ENCODE measurements around the gene WDR81. TPM values are rescaled to one million over a fixed set of nuclear protein-coding genes. Genes with fewer than 3 reads are reported as not detected.

The WDR81 gene
- total RNA-seq, 4 donors from 2014 or later = 38.8 to 63.3 (median 44.1) TPM

GRCh38 chr17:1766382-1767135 is 42.1 kb downstream of the WDR81 start:
- TF ChIP-seq, protein P1, sequence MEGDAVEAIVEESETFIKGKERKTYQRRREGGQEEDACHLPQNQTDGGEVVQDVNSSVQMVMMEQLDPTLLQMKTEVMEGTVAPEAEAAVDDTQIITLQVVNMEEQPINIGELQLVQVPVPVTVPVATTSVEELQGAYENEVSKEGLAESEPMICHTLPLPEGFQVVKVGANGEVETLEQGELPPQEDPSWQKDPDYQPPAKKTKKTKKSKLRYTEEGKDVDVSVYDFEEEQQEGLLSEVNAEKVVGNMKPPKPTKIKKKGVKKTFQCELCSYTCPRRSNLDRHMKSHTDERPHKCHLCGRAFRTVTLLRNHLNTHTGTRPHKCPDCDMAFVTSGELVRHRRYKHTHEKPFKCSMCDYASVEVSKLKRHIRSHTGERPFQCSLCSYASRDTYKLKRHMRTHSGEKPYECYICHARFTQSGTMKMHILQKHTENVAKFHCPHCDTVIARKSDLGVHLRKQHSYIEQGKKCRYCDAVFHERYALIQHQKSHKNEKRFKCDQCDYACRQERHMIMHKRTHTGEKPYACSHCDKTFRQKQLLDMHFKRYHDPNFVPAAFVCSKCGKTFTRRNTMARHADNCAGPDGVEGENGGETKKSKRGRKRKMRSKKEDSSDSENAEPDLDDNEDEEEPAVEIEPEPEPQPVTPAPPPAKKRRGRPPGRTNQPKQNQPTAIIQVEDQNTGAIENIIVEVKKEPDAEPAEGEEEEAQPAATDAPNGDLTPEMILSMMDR (IDR thresholded peaks at IDR 0.05; ENCODE audit: low read depth) = no peak

DNA sequence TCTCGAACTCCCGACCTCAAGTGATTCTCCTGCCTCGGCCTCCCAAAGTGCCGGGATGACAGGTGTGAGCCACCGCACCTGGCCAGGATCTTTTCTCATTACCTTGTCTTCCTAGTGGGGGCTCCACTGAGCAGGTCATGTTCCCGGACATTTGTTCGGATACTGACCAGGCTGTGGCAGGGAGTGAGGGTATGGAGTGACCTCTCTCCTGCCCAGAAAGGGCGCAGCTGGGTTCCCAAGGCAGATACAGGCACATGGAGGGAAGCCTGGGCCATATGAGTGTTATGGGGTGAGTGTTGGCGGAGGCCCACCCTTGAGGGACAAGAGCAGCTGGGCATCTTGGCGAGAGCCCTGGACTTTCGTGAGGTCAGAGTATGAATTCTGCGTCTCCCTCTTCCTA is 42.9 kb downstream of the WDR81 start:
- TF ChIP-seq, protein P1 (IDR thresholded peaks at IDR 0.05; ENCODE audit: low read depth) = no peak

DNA sequence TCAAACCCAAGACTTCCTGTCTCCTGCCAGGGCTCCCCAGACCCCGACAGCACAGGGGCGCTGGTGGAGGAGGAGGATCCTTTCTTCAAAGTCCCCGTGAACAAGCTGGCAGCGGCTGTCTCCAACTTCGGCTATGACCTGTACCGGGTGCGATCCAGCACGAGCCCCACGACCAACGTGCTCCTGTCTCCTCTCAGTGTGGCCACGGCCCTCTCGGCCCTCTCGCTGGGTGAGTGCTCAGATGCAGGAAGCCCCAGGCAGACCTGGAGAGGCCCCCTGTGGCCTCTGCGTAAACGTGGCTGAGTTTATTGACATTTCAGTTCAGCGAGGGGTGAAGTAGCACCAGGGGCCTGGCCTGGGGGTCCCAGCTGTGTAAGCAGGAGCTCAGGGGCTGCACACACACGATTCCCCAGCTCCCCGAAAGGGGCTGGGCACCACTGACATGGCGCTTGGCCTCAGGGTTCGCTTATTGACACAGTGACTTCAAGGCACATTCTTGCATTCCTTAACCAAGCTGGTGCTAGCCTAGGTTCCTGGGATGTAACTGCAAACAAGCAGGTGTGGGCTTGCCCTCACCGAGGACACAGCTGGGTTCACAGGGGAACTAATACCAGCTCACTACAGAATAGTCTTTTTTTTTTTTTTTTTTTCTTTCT is 45.4 kb downstream of the WDR81 start:
- TF ChIP-seq, protein P1 (IDR thresholded peaks at IDR 0.05; ENCODE audit: low read depth) = no peak

DNA sequence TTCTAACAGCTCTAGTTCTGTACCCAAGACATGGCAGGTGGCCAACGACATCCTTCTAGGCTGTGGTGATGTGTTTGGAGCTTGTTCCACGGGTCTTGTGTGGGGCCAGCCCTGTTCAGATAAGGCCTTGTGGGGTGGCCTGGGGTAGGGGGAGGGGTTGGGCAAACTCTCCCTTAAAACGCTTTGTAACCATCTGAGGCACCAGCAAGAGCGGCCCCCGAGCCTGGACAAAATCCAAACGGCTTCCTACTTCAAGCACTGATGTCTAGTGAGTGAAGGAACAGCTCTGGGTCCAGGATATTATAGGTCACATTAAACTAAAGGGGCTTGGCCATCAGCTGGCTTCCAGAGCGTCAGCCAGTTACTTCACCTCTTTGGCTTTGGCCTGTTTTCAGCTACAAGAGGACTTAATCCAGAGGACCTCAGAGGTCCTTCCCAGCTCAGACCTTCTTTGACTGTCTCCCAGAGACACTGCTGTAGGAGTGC is 49.2 kb downstream of the WDR81 start:
- TF ChIP-seq, protein P1 (IDR thresholded peaks at IDR 0.05; ENCODE audit: low read depth) = no peak

DNA sequence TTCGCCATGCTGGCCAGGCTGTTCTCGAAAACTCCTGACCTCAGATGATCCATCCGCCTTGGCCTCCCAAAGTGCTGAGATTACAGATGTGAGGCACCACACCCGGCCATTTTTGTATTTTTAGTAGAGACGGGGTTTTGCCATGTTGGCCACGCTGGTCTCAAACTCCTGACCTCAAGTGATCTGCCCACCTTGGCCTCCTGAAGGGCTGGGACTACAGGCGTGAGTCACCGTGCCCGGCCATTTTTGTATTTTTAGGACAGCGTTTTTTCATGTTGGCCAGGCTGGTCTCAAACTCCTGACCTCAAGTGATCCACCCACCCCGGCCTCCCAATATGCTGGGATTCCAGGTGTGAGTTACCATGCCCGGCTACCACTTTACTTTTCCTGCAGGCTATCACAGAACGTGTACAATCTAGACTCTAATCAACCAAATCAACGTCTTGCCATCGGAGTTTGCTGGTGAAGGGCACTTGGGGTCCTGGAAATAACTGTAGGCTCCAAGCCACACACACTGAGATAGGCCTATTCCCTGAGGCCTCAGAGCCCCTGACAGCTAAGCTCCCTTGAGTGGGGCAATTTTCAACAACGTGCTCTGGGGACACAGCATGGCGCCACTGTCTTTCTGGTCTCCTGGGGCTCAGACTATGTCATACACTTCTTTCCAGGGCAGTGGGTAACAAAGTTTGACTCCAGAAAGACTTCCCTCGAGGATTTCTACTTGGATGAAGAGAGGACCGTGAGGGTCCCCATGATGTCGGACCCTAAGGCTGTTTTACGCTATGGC is 50.1 kb downstream of the WDR81 start:
- TF ChIP-seq, protein P1 (IDR thresholded peaks at IDR 0.05; ENCODE audit: low read depth) = no peak

- TF ChIP-seq, protein P1 (IDR thresholded peaks at IDR 0.05; ENCODE audit: low read depth) = no peak
Observed at GRCh38 chr17:1776328-1776727, 51.8 kb downstream of the WDR81 start.

- TF ChIP-seq, protein P1 (IDR thresholded peaks at IDR 0.05; ENCODE audit: low read depth) = no peak
Observed at GRCh38 chr17:1776857-1777256, 52.4 kb downstream of the WDR81 start.

Measured in subcutaneous adipose tissue (tissue), 4 donors.